ENCODE results near the gene SCN3A. TPM values are rescaled to one million over a fixed set of nuclear protein-coding genes. Genes with fewer than 3 reads are reported as not detected.

SCN3A gene
- total RNA-seq, 1 donor from 2014 or later = 0.30 TPM

GRCh38 chr2:165161510-165161909 is 42.3 kb downstream of the SCN3A start:
- Mint-ChIP-seq H3K4me1 (ENCODE audit: low read depth) (peaks cover 20% of the 10 kb centered on the region), H3K4me3 (ENCODE audit: unreplicated experiment) (no peak overlapping the region), H3K36me3 (ENCODE audit: low read depth) (no peaks in the 10 kb centered on the region), H3K9me3 (ENCODE audit: low read depth) (no peaks in the 10 kb centered on the region), H3K27me3 (ENCODE audit: low read depth) (no peaks in the 10 kb centered on the region), H3K27ac (ENCODE audit: unreplicated experiment) (peak overlapping the region; percentile 41)
- DNase-seq (ENCODE audit: low spot score) = no peak
- TF ChIP-seq CTCF (IDR thresholded peaks at IDR 0.05) = no peak

GRCh38 chr2:165157160-165157559 is 46.7 kb downstream of the SCN3A start:
- H3K27me3 Mint-ChIP-seq (ENCODE audit: low read depth) = no peaks in the 10 kb centered on the region

GRCh38 chr2:165155152-165155551 is 48.7 kb downstream of the SCN3A start:
- no peak for TF ChIP-seq CTCF (IDR thresholded peaks at IDR 0.05)
- Mint-ChIP-seq H3K4me3 (ENCODE audit: unreplicated experiment) (no peak overlapping the region), H3K36me3 (ENCODE audit: low read depth) (no peaks in the 10 kb centered on the region), H3K9me3 (ENCODE audit: low read depth) (no peaks in the 10 kb centered on the region), H3K4me1 (ENCODE audit: low read depth) (no peaks in the 10 kb centered on the region), H3K27me3 (ENCODE audit: low read depth) (peaks cover 4% of the 10 kb centered on the region), H3K27ac (ENCODE audit: unreplicated experiment) (no peak overlapping the region)
- no peak for DNase-seq (ENCODE audit: low spot score)

More at GRCh38 chr2:165157160-165157559, 46.7 kb downstream of the SCN3A start:
- Mint-ChIP-seq H3K4me1 (ENCODE audit: low read depth) (peaks cover 13% of the 10 kb centered on the region), H3K27ac (ENCODE audit: unreplicated experiment) (no peak overlapping the region), H3K9me3 (ENCODE audit: low read depth) (no peaks in the 10 kb centered on the region), H3K36me3 (ENCODE audit: low read depth) (no peaks in the 10 kb centered on the region), H3K4me3 (ENCODE audit: unreplicated experiment) (no peak overlapping the region)
- no peak for TF ChIP-seq CTCF (IDR thresholded peaks at IDR 0.05)
- no peak for DNase-seq (ENCODE audit: low spot score)

- H3K27me3 Mint-ChIP-seq (ENCODE audit: low read depth) = peaks cover 4% of the 10 kb centered on the region
- no peaks in the 10 kb centered on the region for H3K36me3 Mint-ChIP-seq (ENCODE audit: low read depth)
- H3K9me3 Mint-ChIP-seq (ENCODE audit: low read depth) = no peaks in the 10 kb centered on the region
- TF ChIP-seq CTCF (IDR thresholded peaks at IDR 0.05) = no peak
- no peak overlapping the region for H3K27ac Mint-ChIP-seq (ENCODE audit: unreplicated experiment)
- H3K4me3 Mint-ChIP-seq (ENCODE audit: unreplicated experiment) = no peak overlapping the region
- H3K4me1 Mint-ChIP-seq (ENCODE audit: low read depth) = no peaks in the 10 kb centered on the region
- no peak for DNase-seq (ENCODE audit: low spot score)
These were observed 54.4 kb downstream of the SCN3A start for GRCh38 chr2:165149439-165149838.

- Mint-ChIP-seq H3K27ac (ENCODE audit: unreplicated experiment) (no peak overlapping the region), H3K27me3 (ENCODE audit: low read depth) (peaks cover 4% of the 10 kb centered on the region), H3K4me3 (ENCODE audit: unreplicated experiment) (no peak overlapping the region), H3K4me1 (ENCODE audit: low read depth) (no peaks in the 10 kb centered on the region), H3K9me3 (ENCODE audit: low read depth) (no peaks in the 10 kb centered on the region), H3K36me3 (ENCODE audit: low read depth) (no peaks in the 10 kb centered on the region)
- TF ChIP-seq CTCF (IDR thresholded peaks at IDR 0.05) = no peak
- no peak for DNase-seq (ENCODE audit: low spot score)
These were observed 56.4 kb downstream of the SCN3A start for GRCh38 chr2:165147186-165148045.

All from chondrocyte (in vitro differentiated cells).